WERI-Rb-1 (cell line): ENCODE data around the gene ADK.
"Not testable (repeated sequence)": the region's sequence is repeated elsewhere in the genome, so short reads cannot be mapped to it uniquely, and the experiment has no call there.

Experiments
- DNase-seq: peaks from one replicate; pipeline ENCODE4 v3.0.0-alpha.2; 2020
- H3K27ac ChIP-seq: fragments of 250-450 bp; sonication (Bioruptor Pico); 2 replicates; pipeline ENCODE4 v1.5.1; 2020; ENCODE audit warnings: mild to moderate bottlenecking, moderate library complexity
- H3K27me3 ChIP-seq: fragments of 250-450 bp; sonication (Bioruptor Pico); 2 replicates; pipeline ENCODE4 v1.5.1; 2021; ENCODE audit warnings: mild to moderate bottlenecking, low read depth, moderate library complexity; ENCODE audit not compliant: insufficient read depth, severe bottlenecking
- H3K36me3 ChIP-seq: fragments of 250-450 bp; sonication (Bioruptor Pico); 2 replicates; pipeline ENCODE4 v1.5.1; 2020; ENCODE audit warnings: mild to moderate bottlenecking, moderate library complexity
- H3K4me3 ChIP-seq: 2 replicates; pipeline ENCODE4 v1.5.1; 2011; ENCODE audit warnings: low read depth, mild to moderate bottlenecking, control low read depth, low read length
- H3K9me3 ChIP-seq: fragments of 250-450 bp; sonication (Bioruptor Pico); 2 replicates; pipeline ENCODE4 v1.5.1; 2021; ENCODE audit warnings: mild to moderate bottlenecking, moderate library complexity; ENCODE audit not compliant: severe bottlenecking
- CTCF ChIP-seq: IDR thresholded peaks from 2 replicates; pipeline ENCODE4 v1.5.1; 2011; ENCODE audit warnings: low read depth, mild to moderate bottlenecking, control low read depth, inconsistent platforms, low read length

Gene ADK

GRCh38 chr10:74451127-74451829 is 300.3 kb downstream of the ADK start:
- no peak overlapping the region for H3K27ac ChIP-seq
- no peak for TF ChIP-seq CTCF
- H3K9me3 ChIP-seq: no peaks in the 10 kb centered on the region
- no peak for DNase-seq
- no peaks in the 10 kb centered on the region for H3K36me3 ChIP-seq
- no peak overlapping the region for H3K4me3 ChIP-seq
- no peaks in the 10 kb centered on the region for H3K27me3 ChIP-seq

- no peak for DNase-seq
- no peak overlapping the region for H3K27ac ChIP-seq
- no peaks in the 10 kb centered on the region for H3K27me3 ChIP-seq
- no peak for TF ChIP-seq CTCF
- H3K4me3 ChIP-seq: no peak overlapping the region
- H3K36me3 ChIP-seq: no peaks in the 10 kb centered on the region
- H3K9me3 ChIP-seq: peaks cover 3% of the 10 kb centered on the region
These were observed 302.1 kb downstream of the ADK start for GRCh38 chr10:74453169-74453568.

- H3K9me3 ChIP-seq, H3K27ac ChIP-seq, DNase-seq, H3K36me3 ChIP-seq, H3K27me3 ChIP-seq, H3K4me3 ChIP-seq: not testable (repeated sequence)
These were observed 306.5 kb downstream of the ADK start for GRCh38 chr10:74457478-74457877.

GRCh38 chr10:74460812-74461211 is 309.8 kb downstream of the ADK start:
- Histone ChIP-seq H3K36me3 (no peaks in the 10 kb centered on the region), H3K27me3 (no peaks in the 10 kb centered on the region), H3K9me3 (peaks cover 3% of the 10 kb centered on the region), H3K27ac (no peak overlapping the region), H3K4me3 (no peak overlapping the region)
- TF ChIP-seq CTCF: no peak
- no peak for DNase-seq

GRCh38 chr10:74474022-74474713 is 323.1 kb downstream of the ADK start:
- Histone ChIP-seq H3K9me3 (no peaks in the 10 kb centered on the region), H3K4me3 (no peak overlapping the region), H3K36me3 (no peaks in the 10 kb centered on the region), H3K27me3 (no peaks in the 10 kb centered on the region), H3K27ac (no peak overlapping the region)
- TF ChIP-seq CTCF: no peak
- no peak for DNase-seq

- not testable (repeated sequence) for H3K9me3 ChIP-seq, H3K27ac ChIP-seq, H3K36me3 ChIP-seq, H3K4me3 ChIP-seq, DNase-seq, H3K27me3 ChIP-seq
These were observed 325.2 kb downstream of the ADK start for GRCh38 chr10:74476162-74476706.
